Activated CD8-positive, alpha-beta memory T cell treated with anti-CD3 and anti-CD28 coated beads for 1 hour (primary cell): ENCODE measurements around the gene WASF2.
"Not testable (repeated sequence)": the region's sequence is repeated elsewhere in the genome, so short reads cannot be mapped to it uniquely, and the experiment has no call there.

ENCODE experiments used
- DNase-seq, 2 donors: peaks; one replicate each; pipeline ENCODE4 v3.0.0-alpha.2; 2020; ENCODE audit warnings: low read depth in 1 of 2; ENCODE audit errors: extremely low read depth in 1 of 2

Gene WASF2

GRCh38 chr1:27454610-27455009, 35.4 kb downstream of the WASF2 start:
- DNase-seq: no peak

- no peak for DNase-seq
These were observed 38.6 kb downstream of the WASF2 start for GRCh38 chr1:27451343-27451742.

- DNase-seq: no peak
These were observed 41.0 kb downstream of the WASF2 start for GRCh38 chr1:27448982-27449381.

GRCh38 chr1:27447883-27448282, 42.1 kb downstream of the WASF2 start:
- DNase-seq: no peak

- no peak for DNase-seq
These were observed 42.6 kb downstream of the WASF2 start for GRCh38 chr1:27447399-27447798.

- no peak for DNase-seq
These were observed 43.4 kb downstream of the WASF2 start for GRCh38 chr1:27446496-27447020.

GRCh38 chr1:27445177-27445936, 44.6 kb downstream of the WASF2 start:
- DNase-seq: no peak

- DNase-seq: no peak
These were observed 45.3 kb downstream of the WASF2 start for GRCh38 chr1:27444632-27445031.

- DNase-seq: no peak
These were observed 50.8 kb downstream of the WASF2 start for GRCh38 chr1:27439150-27439549.

GRCh38 chr1:27438621-27439061, 51.3 kb downstream of the WASF2 start:
- DNase-seq: no peak

GRCh38 chr1:27436204-27437159, 53.5 kb downstream of the WASF2 start:
- no peak for DNase-seq

GRCh38 chr1:27435566-27436203, 54.3 kb downstream of the WASF2 start:
- no peak for DNase-seq

GRCh38 chr1:27433706-27434105, 56.3 kb downstream of the WASF2 start:
- no peak for DNase-seq

GRCh38 chr1:27432725-27433124, 57.2 kb downstream of the WASF2 start:
- DNase-seq: not testable (repeated sequence)

- no peak for DNase-seq
These were observed 58.4 kb downstream of the WASF2 start for GRCh38 chr1:27431601-27431940.

GRCh38 chr1:27430903-27431600, 58.9 kb downstream of the WASF2 start:
- DNase-seq: no peak

GRCh38 chr1:27429029-27429425, 60.9 kb downstream of the WASF2 start:
- no peak for DNase-seq

- no peak for DNase-seq
These were observed 61.5 kb downstream of the WASF2 start for GRCh38 chr1:27428316-27429028.

- DNase-seq: no peak
These were observed 62.1 kb downstream of the WASF2 start for GRCh38 chr1:27427816-27428315.

GRCh38 chr1:27427329-27427728, 62.6 kb downstream of the WASF2 start:
- DNase-seq: no peak
